HPDE6-E6E7 (cell line): Measurements from ENCODE around the gene REPS1.

Experiments used
- DNase-seq: peaks from one replicate; pipeline ENCODE4 v3.0.0; 2011; ENCODE audit warnings: missing footprints; ENCODE audit errors: extremely low spot score

Gene REPS1

GRCh38 chr6:138926579-138926978, 61.5 kb downstream of the REPS1 start:
- no peak for DNase-seq

- DNase-seq: no peak
Observed at GRCh38 chr6:138925806-138926205, 62.2 kb downstream of the REPS1 start.

- no peak for DNase-seq
Observed at GRCh38 chr6:138923561-138923960, 64.5 kb downstream of the REPS1 start.

- DNase-seq: no peak
Observed at GRCh38 chr6:138920906-138921305, 67.1 kb downstream of the REPS1 start.

- DNase-seq: peak; percentile 26
Observed at GRCh38 chr6:138914701-138915100, 73.4 kb downstream of the REPS1 start.

- DNase-seq: no peak
Observed at GRCh38 chr6:138912308-138912707, 75.7 kb downstream of the REPS1 start.

- DNase-seq: no peak
Observed at GRCh38 chr6:138909975-138910374, 78.1 kb downstream of the REPS1 start.

- no peak for DNase-seq
Observed at GRCh38 chr6:138909511-138909910, 78.5 kb downstream of the REPS1 start.

GRCh38 chr6:138907167-138907566, 80.9 kb downstream of the REPS1 start:
- no peak for DNase-seq

- no peak for DNase-seq
Observed at GRCh38 chr6:138897031-138897430, 91.0 kb downstream of the REPS1 start.

GRCh38 chr6:138896104-138896756, 91.8 kb downstream of the REPS1 start:
- no peak for DNase-seq

GRCh38 chr6:138891255-138891986, 96.6 kb downstream of the REPS1 start:
- DNase-seq: no peak

- no peak for DNase-seq
Observed at GRCh38 chr6:138885156-138885819, 102.8 kb downstream of the REPS1 start.

GRCh38 chr6:138882369-138883017, 105.6 kb downstream of the REPS1 start:
- no peak for DNase-seq

- no peak for DNase-seq
Observed at GRCh38 chr6:138873191-138873590, 114.9 kb downstream of the REPS1 start.

- no peak for DNase-seq
Observed at GRCh38 chr6:138869398-138869797, 118.7 kb downstream of the REPS1 start.

- DNase-seq: no peak
Observed at GRCh38 chr6:138868181-138868580, 119.9 kb downstream of the REPS1 start.

- DNase-seq: no peak
Observed at GRCh38 chr6:138865480-138866109, 122.5 kb downstream of the REPS1 start.

GRCh38 chr6:138864343-138864890, 123.6 kb downstream of the REPS1 start:
- DNase-seq: no peak

GRCh38 chr6:138863321-138863720, 124.7 kb downstream of the REPS1 start:
- DNase-seq: no peak

- DNase-seq: no peak
Observed at GRCh38 chr6:138862456-138862855, 125.6 kb downstream of the REPS1 start.

GRCh38 chr6:138857775-138858174, 130.3 kb downstream of the REPS1 start:
- DNase-seq: no peak
